ENCODE results near the gene PPP1R8.

GRCh38 chr1:27855085-27855484, 24.5 kb downstream of the PPP1R8 start:
- TF ChIP-seq, protein P1, sequence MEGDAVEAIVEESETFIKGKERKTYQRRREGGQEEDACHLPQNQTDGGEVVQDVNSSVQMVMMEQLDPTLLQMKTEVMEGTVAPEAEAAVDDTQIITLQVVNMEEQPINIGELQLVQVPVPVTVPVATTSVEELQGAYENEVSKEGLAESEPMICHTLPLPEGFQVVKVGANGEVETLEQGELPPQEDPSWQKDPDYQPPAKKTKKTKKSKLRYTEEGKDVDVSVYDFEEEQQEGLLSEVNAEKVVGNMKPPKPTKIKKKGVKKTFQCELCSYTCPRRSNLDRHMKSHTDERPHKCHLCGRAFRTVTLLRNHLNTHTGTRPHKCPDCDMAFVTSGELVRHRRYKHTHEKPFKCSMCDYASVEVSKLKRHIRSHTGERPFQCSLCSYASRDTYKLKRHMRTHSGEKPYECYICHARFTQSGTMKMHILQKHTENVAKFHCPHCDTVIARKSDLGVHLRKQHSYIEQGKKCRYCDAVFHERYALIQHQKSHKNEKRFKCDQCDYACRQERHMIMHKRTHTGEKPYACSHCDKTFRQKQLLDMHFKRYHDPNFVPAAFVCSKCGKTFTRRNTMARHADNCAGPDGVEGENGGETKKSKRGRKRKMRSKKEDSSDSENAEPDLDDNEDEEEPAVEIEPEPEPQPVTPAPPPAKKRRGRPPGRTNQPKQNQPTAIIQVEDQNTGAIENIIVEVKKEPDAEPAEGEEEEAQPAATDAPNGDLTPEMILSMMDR (IDR thresholded peaks at IDR 0.05): no peak
- TF ChIP-seq POLR2A (IDR thresholded peaks at IDR 0.05): no peak
